Activated CD4-positive, alpha-beta T cell treated with anti-CD3 and anti-CD28 coated beads, Interleukin-2, amount 50 U/mL, for 48 hours (primary cell): ENCODE results near the gene DOCK9.
"Not testable (repeated sequence)": the region's sequence is repeated elsewhere in the genome, so short reads cannot be mapped to it uniquely, and the experiment has no call there.

Experiments
- DNase-seq, 2 experiments: peaks; one replicate each; pipeline ENCODE4 v3.0.0-alpha.2; 2020

The DOCK9 gene

GRCh38 chr13:98909016-98909415 lies 68.8 kb downstream of the DOCK9 start:
- peak in 1 of 2 experiments; percentile 35 for DNase-seq

- DNase-seq: no peak
These were observed 70.9 kb downstream of the DOCK9 start for GRCh38 chr13:98906746-98907502.

GRCh38 chr13:98905199-98905598 lies 72.7 kb downstream of the DOCK9 start:
- DNase-seq: no peak

GRCh38 chr13:98900442-98900841 lies 77.4 kb downstream of the DOCK9 start:
- DNase-seq: no peak

- no peak for DNase-seq
These were observed 80.2 kb downstream of the DOCK9 start for GRCh38 chr13:98897706-98898105.

- no peak for DNase-seq
These were observed 81.1 kb downstream of the DOCK9 start for GRCh38 chr13:98896868-98897144.

- no peak for DNase-seq
These were observed 81.6 kb downstream of the DOCK9 start for GRCh38 chr13:98896083-98896867.

- not testable (repeated sequence) for DNase-seq
These were observed 83.0 kb downstream of the DOCK9 start for GRCh38 chr13:98894814-98895213.

GRCh38 chr13:98893371-98893770 lies 84.5 kb downstream of the DOCK9 start:
- DNase-seq: no peak

GRCh38 chr13:98892821-98893220 lies 85.0 kb downstream of the DOCK9 start:
- DNase-seq: no peak

- DNase-seq: no peak
These were observed 85.8 kb downstream of the DOCK9 start for GRCh38 chr13:98892077-98892476.

- DNase-seq: no peak
These were observed 86.9 kb downstream of the DOCK9 start for GRCh38 chr13:98890925-98891324.

GRCh38 chr13:98890186-98890585 lies 87.7 kb downstream of the DOCK9 start:
- DNase-seq: peak; percentile 47 to 59

GRCh38 chr13:98889419-98890085 lies 88.3 kb downstream of the DOCK9 start:
- no peak for DNase-seq

- DNase-seq: no peak
These were observed 89.0 kb downstream of the DOCK9 start for GRCh38 chr13:98888890-98889279.

- no peak for DNase-seq
These were observed 89.5 kb downstream of the DOCK9 start for GRCh38 chr13:98888222-98888889.

- DNase-seq: no peak
These were observed 91.2 kb downstream of the DOCK9 start for GRCh38 chr13:98886587-98887230.

GRCh38 chr13:98885600-98885999 lies 92.3 kb downstream of the DOCK9 start:
- no peak for DNase-seq

- DNase-seq: no peak
These were observed 93.9 kb downstream of the DOCK9 start for GRCh38 chr13:98883998-98884397.

GRCh38 chr13:98881390-98881789 lies 96.5 kb downstream of the DOCK9 start:
- no peak for DNase-seq

GRCh38 chr13:98880677-98881076 lies 97.2 kb downstream of the DOCK9 start:
- no peak for DNase-seq

GRCh38 chr13:98879957-98880356 lies 97.9 kb downstream of the DOCK9 start:
- no peak for DNase-seq

- DNase-seq: no peak
These were observed 98.7 kb downstream of the DOCK9 start for GRCh38 chr13:98879127-98879520.
